Fibroblast of lung (primary cell): Measurements from ENCODE around the gene CUL2. TPM values are rescaled to one million over a fixed set of nuclear protein-coding genes. Genes with fewer than 3 reads are reported as not detected.
A peak's percentile ranks its signal among the peaks of the same experiment; 100 is the strongest.

Source experiments
- DNase-seq, 2 donors: peaks; one replicate each; pipeline versions ENCODE4 v3.0.0 to v3.0.0-alpha.2; 2010; ENCODE audit warnings: low read depth in 2 of 2
- H2AFZ ChIP-seq: 2 replicates; pipeline ENCODE4 v1.5.1; 2012; ENCODE audit warnings: low read length, control low read depth, inconsistent platforms
- H3K27ac ChIP-seq: 2 replicates; pipeline ENCODE4 v1.5.1; 2011; ENCODE audit warnings: low read length, control low read depth; ENCODE audit not compliant: insufficient read depth
- H3K27me3 ChIP-seq: 2 replicates; pipeline ENCODE4 v1.5.1; 2011; ENCODE audit warnings: mild to moderate bottlenecking, low read length; ENCODE audit not compliant: control insufficient read depth, insufficient read depth
- H3K36me3 ChIP-seq: 2 replicates; pipeline ENCODE4 v1.5.1; 2011; ENCODE audit warnings: low read length; ENCODE audit not compliant: control insufficient read depth, insufficient read depth
- H3K4me1 ChIP-seq: 2 replicates; pipeline ENCODE4 v1.5.1; 2011; ENCODE audit warnings: low read length; ENCODE audit not compliant: control insufficient read depth, insufficient read depth; ENCODE audit errors: extremely low read depth
- H3K4me2 ChIP-seq: 2 replicates; pipeline ENCODE4 v1.5.1; 2011; ENCODE audit warnings: low read length, control low read depth; ENCODE audit not compliant: insufficient read depth; ENCODE audit errors: extremely low read depth
- H3K4me3 ChIP-seq, 4 experiments: fragments of 200-600 bp in 1 of 4; sonication (generic) in 1 of 4; replicated peaks in 1 of 4; 2 replicates each; pipeline ENCODE4 v1.5.1; 2011 to 2016; ENCODE audit warnings: low read length in 4 of 4, low read depth in 3 of 4, mild to moderate bottlenecking in 3 of 4, control low read depth in 2 of 4, inconsistent platforms in 1 of 4, mixed read lengths in 1 of 4; ENCODE audit not compliant: insufficient read depth in 1 of 4; ENCODE audit errors: control extremely low read depth in 1 of 4
- H3K79me2 ChIP-seq: 2 replicates; pipeline ENCODE4 v1.5.1; 2012; ENCODE audit warnings: mild to moderate bottlenecking, low read length, inconsistent platforms; ENCODE audit not compliant: control insufficient read depth, insufficient read depth
- H3K9ac ChIP-seq: 2 replicates; pipeline ENCODE4 v1.5.1; 2011; ENCODE audit warnings: mild to moderate bottlenecking, low read length, control low read depth; ENCODE audit not compliant: insufficient read depth
- H3K9me3 ChIP-seq: 2 replicates; pipeline ENCODE4 v1.5.1; 2012; ENCODE audit warnings: low read depth, low read length; ENCODE audit not compliant: control insufficient read depth, insufficient read depth
- H4K20me1 ChIP-seq: 2 replicates; pipeline ENCODE4 v1.5.1; 2011; ENCODE audit warnings: low read length; ENCODE audit not compliant: control insufficient read depth, insufficient read depth; ENCODE audit errors: extremely low read depth
- EZH2 ChIP-seq: IDR thresholded peaks from 2 replicates; pipeline ENCODE4 v1.5.1; 2012; ENCODE audit warnings: low read length, control low read depth, mild to moderate bottlenecking; ENCODE audit errors: missing control alignments
- polyA plus RNA-seq, 2 donors: library from polyadenylated mRNA; depleted of rRNA in 1 of 2; stranded (reverse) in 1 of 2; unstranded in 1 of 2; fragments of >200 nt; gene quantifications; 2 replicates each; pipeline ENCODE4 v1.2.1, GENCODE V29; 2011 to 2012; ENCODE audit warnings: missing spikeins in 1 of 2
- total RNA-seq: library from RNA; depleted of rRNA; stranded (reverse); fragments of >200 nt; gene quantifications from 2 replicates; pipeline ENCODE4 v1.2.1, GENCODE V29; 2014
- TF ChIP-seq, protein P1 (sequence below), 2 donors: IDR thresholded peaks in 1 of 2; conservative IDR thresholded peaks in 1 of 2; 1 replicate in 1 of 2; 2 replicates in 1 of 2; pipeline ENCODE4 v1.5.1; 2011 to 2012; ENCODE audit warnings: low read length in 2 of 2, control low read depth in 1 of 2, inconsistent platforms in 1 of 2, low read depth in 1 of 2, mild to moderate bottlenecking in 1 of 2

Gene CUL2
- total and polyA plus RNA-seq, 2 donors (not counting 1 experiment from before 2014, with no cell fraction given): 22.8 to 36.0 TPM

DNA sequence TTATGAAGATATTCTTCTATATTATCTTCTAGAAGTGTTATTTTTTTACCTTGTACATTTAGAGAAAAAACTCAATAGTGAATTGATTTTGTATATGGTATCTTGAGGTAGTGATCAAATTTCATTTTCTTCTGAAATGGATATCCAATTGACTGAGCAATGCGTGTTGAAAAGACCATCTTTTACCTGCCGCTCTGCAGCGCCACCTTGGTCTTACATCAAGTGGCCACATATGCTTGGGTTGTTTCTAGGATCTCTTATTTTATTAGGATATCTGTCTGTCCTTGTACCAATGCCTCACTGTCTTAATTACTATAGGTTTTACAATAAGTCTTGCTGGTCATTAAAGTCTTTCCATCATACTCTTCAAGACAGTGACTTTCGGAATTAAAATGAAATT, 53.0 kb downstream of the CUL2 start:
- H3K36me3 ChIP-seq: peaks cover 7% of the 10 kb centered on the region
- no peak overlapping the region for H3K4me3 ChIP-seq
- H3K4me2 ChIP-seq: no peak overlapping the region
- no peaks in the 10 kb centered on the region for H3K27me3 ChIP-seq
- H2AFZ ChIP-seq: no peak overlapping the region
- H3K4me1 ChIP-seq: peaks cover 4% of the 10 kb centered on the region
- H3K9ac ChIP-seq: no peak overlapping the region
- no peaks in the 10 kb centered on the region for H3K9me3 ChIP-seq
- H3K79me2 ChIP-seq: no peaks in the 10 kb centered on the region
- no peak for DNase-seq
- H4K20me1 ChIP-seq: no peaks in the 10 kb centered on the region
- no peak overlapping the region for H3K27ac ChIP-seq
- TF ChIP-seq, protein P1, sequence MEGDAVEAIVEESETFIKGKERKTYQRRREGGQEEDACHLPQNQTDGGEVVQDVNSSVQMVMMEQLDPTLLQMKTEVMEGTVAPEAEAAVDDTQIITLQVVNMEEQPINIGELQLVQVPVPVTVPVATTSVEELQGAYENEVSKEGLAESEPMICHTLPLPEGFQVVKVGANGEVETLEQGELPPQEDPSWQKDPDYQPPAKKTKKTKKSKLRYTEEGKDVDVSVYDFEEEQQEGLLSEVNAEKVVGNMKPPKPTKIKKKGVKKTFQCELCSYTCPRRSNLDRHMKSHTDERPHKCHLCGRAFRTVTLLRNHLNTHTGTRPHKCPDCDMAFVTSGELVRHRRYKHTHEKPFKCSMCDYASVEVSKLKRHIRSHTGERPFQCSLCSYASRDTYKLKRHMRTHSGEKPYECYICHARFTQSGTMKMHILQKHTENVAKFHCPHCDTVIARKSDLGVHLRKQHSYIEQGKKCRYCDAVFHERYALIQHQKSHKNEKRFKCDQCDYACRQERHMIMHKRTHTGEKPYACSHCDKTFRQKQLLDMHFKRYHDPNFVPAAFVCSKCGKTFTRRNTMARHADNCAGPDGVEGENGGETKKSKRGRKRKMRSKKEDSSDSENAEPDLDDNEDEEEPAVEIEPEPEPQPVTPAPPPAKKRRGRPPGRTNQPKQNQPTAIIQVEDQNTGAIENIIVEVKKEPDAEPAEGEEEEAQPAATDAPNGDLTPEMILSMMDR (conservative IDR thresholded peaks at IDR 0.05 in 1 of 2, IDR thresholded peaks at IDR 0.05 in 1 of 2; ENCODE audit: low read depth in 1 of 2, low read length in 2 of 2): no peak
- no peak for TF ChIP-seq EZH2

DNA sequence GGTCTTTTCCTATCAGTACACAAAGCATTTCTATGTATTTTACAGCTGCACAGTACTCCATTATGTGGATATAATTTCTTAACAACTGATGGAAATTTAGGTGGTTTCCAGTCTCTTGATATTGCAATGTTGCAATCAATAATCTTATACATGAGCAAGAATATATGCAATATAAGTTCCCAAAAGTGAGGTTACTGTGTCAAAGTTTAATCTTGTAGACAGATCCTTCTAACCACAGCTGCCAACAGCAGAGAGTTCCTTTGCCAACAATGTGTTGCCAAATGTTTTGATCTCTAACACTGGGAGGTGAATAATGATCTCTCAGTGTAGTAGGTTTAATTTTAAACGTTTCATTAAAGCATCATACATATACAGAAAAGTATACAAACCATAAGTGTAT, 54.5 kb downstream of the CUL2 start:
- Histone ChIP-seq H3K9ac (no peak overlapping the region), H3K79me2 (no peaks in the 10 kb centered on the region), H2AFZ (no peak overlapping the region), H3K36me3 (peaks cover 7% of the 10 kb centered on the region), H3K4me1 (peaks cover 2% of the 10 kb centered on the region), H4K20me1 (no peaks in the 10 kb centered on the region), H3K4me3 (no peak overlapping the region), H3K4me2 (no peak overlapping the region), H3K27me3 (no peaks in the 10 kb centered on the region), H3K27ac (no peak overlapping the region), H3K9me3 (no peaks in the 10 kb centered on the region)
- TF ChIP-seq EZH2: no peak
- TF ChIP-seq, protein P1 (conservative IDR thresholded peaks at IDR 0.05 in 1 of 2, IDR thresholded peaks at IDR 0.05 in 1 of 2; ENCODE audit: low read depth in 1 of 2, low read length in 2 of 2): no peak
- DNase-seq: peak in 1 of 2 donors; percentile 20

DNA sequence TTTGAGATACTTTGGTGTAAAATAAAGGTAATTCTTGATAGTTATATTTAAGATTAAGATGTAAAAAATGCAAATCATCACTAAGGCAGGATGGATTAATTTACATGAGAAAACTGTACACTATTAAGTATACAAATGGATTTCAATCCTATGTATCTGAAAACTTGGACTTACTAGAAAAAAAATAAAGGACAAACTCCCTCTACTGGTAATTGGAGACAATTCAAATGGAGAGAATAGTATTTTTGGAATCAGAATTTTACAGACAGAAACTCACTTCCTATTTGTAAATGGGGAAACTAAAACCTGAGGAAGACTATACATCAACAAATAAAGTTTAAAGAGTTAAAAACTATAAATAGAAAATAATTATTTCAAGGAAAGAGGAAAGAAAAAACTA, 62.6 kb downstream of the CUL2 start:
- TF ChIP-seq, protein P1 (conservative IDR thresholded peaks at IDR 0.05 in 1 of 2, IDR thresholded peaks at IDR 0.05 in 1 of 2; ENCODE audit: low read depth in 1 of 2, low read length in 2 of 2): peak in 1 of 2 donors; percentile 42
- TF ChIP-seq EZH2: no peak
- Histone ChIP-seq H3K4me2 (no peak overlapping the region), H3K9ac (no peak overlapping the region), H3K27ac (no peak overlapping the region), H4K20me1 (no peaks in the 10 kb centered on the region), H2AFZ (no peak overlapping the region), H3K9me3 (no peaks in the 10 kb centered on the region), H3K36me3 (no peaks in the 10 kb centered on the region), H3K79me2 (no peaks in the 10 kb centered on the region), H3K4me1 (no peaks in the 10 kb centered on the region), H3K27me3 (no peaks in the 10 kb centered on the region), H3K4me3 (no peak overlapping the region)
- DNase-seq: peak; percentile 28 to 53
